Glutamatergic neuron (in vitro differentiated cells): Measurements from ENCODE around the gene LYPD6B. TPM values are rescaled to one million over a fixed set of nuclear protein-coding genes. Genes with fewer than 3 reads are reported as not detected.

Experiments
- DNase-seq: peaks from one replicate; pipeline ENCODE4 v3.0.0; 2022
- H3K27ac Mint-ChIP-seq: one replicate; pipeline ENCODE4 v1.8.0; 2020; ENCODE audit warnings: mild to moderate bottlenecking, mixed read lengths, inconsistent platforms; ENCODE audit not compliant: unreplicated experiment
- H3K27me3 Mint-ChIP-seq: one replicate; pipeline ENCODE4 v1.8.0; 2020; ENCODE audit warnings: mild to moderate bottlenecking, moderate library complexity, mixed read lengths, inconsistent platforms; ENCODE audit not compliant: unreplicated experiment
- H3K36me3 Mint-ChIP-seq: one replicate; pipeline ENCODE4 v1.8.0; 2020; ENCODE audit warnings: mild to moderate bottlenecking, mixed read lengths, inconsistent platforms; ENCODE audit not compliant: unreplicated experiment
- H3K4me1 Mint-ChIP-seq: one replicate; pipeline ENCODE4 v1.8.0; 2020; ENCODE audit warnings: mild to moderate bottlenecking, low read depth, mixed read lengths, inconsistent platforms; ENCODE audit not compliant: unreplicated experiment
- H3K4me3 Mint-ChIP-seq: one replicate; pipeline ENCODE4 v1.8.0; 2020; ENCODE audit warnings: mild to moderate bottlenecking, mixed read lengths, inconsistent platforms; ENCODE audit not compliant: unreplicated experiment
- H3K9me3 Mint-ChIP-seq: one replicate; pipeline ENCODE4 v1.8.0; 2020; ENCODE audit warnings: mild to moderate bottlenecking, moderate library complexity, mixed read lengths, inconsistent platforms; ENCODE audit not compliant: unreplicated experiment
- total RNA-seq: library from RNA; stranded (reverse); fragmentation: NEBNext Ultra II Directional; extraction: Animal tissue kit (Norgen Biotek cat#: 25700); gene quantifications from one replicate; pipeline ENCODE4 v1.2.1, GENCODE V29; 2021; ENCODE audit not compliant: unreplicated experiment
- TF ChIP-seq, protein P1 (sequence below): fragments of 200-600 bp; sonication (generic); IDR thresholded peaks from one replicate; pipeline ENCODE4 v1.5.0; 2021; ENCODE audit not compliant: partially characterized antibody, unreplicated experiment

LYPD6B gene
- total RNA-seq, 1 donor from 2014 or later, result 0.69 TPM

DNA sequence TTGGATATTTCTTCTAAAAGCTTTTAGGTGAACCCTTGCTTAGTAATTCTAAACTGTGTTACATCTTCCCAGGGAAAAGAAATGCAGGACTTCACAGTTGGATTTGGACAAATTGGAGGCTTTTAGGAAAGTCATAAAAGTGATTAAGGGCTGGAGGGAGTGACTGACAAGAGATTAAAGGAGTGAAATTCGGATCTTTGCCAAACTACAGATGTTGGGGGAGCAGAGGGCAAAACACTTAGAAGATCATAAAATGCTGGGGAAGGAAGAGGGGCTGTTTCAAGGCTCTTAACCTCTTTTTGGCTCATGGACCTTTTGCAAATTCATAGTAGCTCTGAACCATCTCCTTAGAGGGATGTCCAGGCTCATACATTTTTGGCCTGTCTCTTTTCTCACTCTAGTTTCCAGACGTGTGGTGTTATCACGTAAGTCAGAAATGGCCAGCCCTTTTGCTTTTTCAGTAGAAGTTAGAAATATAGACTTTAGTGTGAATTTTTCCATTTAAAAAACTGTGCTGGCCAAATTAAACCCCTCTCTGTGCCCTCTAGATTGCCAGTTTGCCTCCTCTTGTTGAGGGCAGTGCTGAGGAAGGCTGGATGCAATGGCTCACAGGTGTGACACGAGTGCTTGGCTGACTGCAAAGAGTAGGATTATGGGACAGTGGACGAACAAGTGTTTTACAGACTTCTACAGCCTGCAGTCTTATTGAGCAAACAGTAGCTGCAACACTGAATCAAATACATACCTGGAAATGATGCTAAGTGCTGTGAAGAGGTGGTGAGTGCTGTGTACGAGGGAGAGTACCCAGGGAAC, 109.9 kb downstream of the LYPD6B start:
- Mint-ChIP-seq H3K27me3 (peaks cover 6% of the 10 kb centered on the region), H3K27ac (no peak overlapping the region), H3K4me3 (no peak overlapping the region), H3K4me1 (no peaks in the 10 kb centered on the region), H3K9me3 (peaks cover 6% of the 10 kb centered on the region), H3K36me3 (no peaks in the 10 kb centered on the region)
- TF ChIP-seq, protein P1, sequence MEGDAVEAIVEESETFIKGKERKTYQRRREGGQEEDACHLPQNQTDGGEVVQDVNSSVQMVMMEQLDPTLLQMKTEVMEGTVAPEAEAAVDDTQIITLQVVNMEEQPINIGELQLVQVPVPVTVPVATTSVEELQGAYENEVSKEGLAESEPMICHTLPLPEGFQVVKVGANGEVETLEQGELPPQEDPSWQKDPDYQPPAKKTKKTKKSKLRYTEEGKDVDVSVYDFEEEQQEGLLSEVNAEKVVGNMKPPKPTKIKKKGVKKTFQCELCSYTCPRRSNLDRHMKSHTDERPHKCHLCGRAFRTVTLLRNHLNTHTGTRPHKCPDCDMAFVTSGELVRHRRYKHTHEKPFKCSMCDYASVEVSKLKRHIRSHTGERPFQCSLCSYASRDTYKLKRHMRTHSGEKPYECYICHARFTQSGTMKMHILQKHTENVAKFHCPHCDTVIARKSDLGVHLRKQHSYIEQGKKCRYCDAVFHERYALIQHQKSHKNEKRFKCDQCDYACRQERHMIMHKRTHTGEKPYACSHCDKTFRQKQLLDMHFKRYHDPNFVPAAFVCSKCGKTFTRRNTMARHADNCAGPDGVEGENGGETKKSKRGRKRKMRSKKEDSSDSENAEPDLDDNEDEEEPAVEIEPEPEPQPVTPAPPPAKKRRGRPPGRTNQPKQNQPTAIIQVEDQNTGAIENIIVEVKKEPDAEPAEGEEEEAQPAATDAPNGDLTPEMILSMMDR, result no peak
- DNase-seq, result no peak

DNA sequence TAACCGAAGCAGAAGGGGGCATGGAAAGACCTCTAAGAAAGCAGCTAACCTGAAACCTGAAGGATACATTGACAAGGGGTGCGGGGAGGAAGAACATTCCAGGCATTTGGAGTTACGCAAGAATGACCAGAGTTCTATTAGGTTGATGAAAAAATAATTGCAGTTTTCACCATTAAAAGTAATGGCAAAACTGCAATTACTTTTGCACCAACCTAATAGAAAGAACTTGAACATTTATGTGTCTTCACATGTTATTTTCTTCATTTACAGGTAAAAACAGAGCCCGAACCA, 110.5 kb downstream of the LYPD6B start:
- no peak overlapping the region for H3K27ac Mint-ChIP-seq
- H3K36me3 Mint-ChIP-seq, result no peaks in the 10 kb centered on the region
- H3K4me1 Mint-ChIP-seq, result no peaks in the 10 kb centered on the region
- no peak for DNase-seq
- H3K27me3 Mint-ChIP-seq, result peaks cover 6% of the 10 kb centered on the region
- TF ChIP-seq, protein P1, result no peak
- H3K9me3 Mint-ChIP-seq, result peaks cover 6% of the 10 kb centered on the region
- no peak overlapping the region for H3K4me3 Mint-ChIP-seq

DNA sequence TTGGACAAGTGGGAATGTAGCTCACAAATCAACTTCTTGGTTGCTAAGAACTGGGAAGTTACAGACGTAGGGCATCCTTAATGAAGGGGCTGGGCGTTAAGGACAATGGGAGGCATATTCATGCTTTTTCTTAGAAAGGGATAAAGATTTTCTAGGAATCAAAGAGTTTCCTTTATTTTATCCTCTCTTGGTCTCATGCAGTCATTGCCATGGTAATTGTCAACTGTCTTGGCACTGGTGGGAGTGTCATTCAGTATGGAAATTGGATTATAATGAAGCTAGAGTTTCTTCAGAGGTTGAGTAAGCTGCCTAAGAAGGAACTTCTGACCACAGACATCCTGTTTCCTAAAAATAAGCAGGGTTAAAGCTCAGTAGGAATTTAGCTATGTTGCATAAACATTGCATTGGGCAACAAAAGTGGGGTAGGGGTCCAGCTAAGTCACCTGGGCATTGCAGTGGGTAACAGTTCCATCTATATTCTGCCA, 114.0 kb downstream of the LYPD6B start:
- Mint-ChIP-seq H3K27me3 (peaks cover 3% of the 10 kb centered on the region), H3K4me1 (peaks cover 9% of the 10 kb centered on the region), H3K36me3 (no peaks in the 10 kb centered on the region), H3K4me3 (no peak overlapping the region), H3K9me3 (peaks cover 3% of the 10 kb centered on the region), H3K27ac (no peak overlapping the region)
- no peak for DNase-seq
- TF ChIP-seq, protein P1, result no peak

DNA sequence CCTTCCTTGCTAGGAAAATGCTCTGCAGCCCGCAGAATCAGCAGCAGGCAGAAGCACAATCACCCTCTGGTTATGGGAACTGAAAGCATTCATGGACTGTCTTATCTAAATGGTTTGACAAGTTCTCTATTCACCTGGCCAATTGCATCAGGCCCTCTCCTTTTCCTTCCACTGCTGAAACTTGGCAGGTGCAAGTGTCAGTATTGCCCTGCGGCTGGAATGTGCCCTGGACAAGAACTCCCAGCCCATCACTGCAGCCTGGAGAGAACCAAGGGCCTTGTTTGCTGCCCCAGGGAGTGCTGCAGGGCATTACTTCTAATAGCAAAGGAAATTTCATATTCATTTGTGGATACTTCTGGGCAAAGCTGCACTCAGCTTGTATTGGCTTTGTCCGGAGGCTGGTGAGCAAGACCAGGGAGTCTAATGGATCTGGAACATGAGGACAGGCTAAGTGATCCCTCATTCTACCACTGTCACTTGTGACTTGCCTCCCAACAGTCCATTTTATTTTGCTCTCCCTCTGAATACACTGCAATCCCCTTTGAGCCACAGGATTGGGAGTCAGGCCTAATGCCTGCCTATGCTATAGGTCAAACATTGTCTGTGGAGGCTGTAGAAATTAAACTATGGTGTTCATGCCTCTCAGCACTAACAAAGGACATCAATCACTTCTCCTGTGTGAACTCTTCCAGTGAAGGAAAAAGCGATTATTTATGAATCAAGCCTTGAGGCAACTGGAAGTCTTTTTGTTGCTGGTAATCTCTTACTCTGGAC, 116.9 kb downstream of the LYPD6B start:
- H3K36me3 Mint-ChIP-seq, result no peaks in the 10 kb centered on the region
- peaks cover 17% of the 10 kb centered on the region for H3K4me1 Mint-ChIP-seq
- TF ChIP-seq, protein P1, result no peak
- no peak overlapping the region for H3K27ac Mint-ChIP-seq
- H3K4me3 Mint-ChIP-seq, result no peak overlapping the region
- peaks cover 5% of the 10 kb centered on the region for H3K9me3 Mint-ChIP-seq
- DNase-seq, result no peak
- peaks cover 6% of the 10 kb centered on the region for H3K27me3 Mint-ChIP-seq

DNA sequence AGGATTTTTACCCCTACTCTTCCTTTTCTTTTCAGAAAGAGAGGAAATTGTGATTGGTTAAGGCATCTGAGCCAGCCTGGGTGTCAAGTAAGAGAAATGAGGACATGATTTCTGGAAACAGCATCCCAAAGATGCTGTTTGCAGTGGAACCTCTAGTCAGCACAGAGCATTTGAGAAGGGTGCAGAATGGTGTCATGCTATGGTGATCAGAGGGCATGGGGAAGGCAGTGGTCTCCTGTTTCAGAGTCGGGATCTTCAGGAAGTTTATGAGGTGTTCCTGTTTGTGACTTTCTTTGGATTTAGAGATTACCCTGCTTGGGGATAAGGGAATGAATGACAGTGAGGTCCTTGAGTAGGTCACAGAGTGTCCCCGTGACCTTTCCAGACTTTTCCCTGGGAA, 117.5 kb downstream of the LYPD6B start:
- Mint-ChIP-seq H3K27ac (no peak overlapping the region), H3K36me3 (no peaks in the 10 kb centered on the region)

More for the DNA sequence above, 117.5 kb downstream of the LYPD6B start:
- no peak for DNase-seq
- TF ChIP-seq, protein P1, result no peak
- peaks cover 19% of the 10 kb centered on the region for H3K4me1 Mint-ChIP-seq
- H3K27me3 Mint-ChIP-seq, result peaks cover 6% of the 10 kb centered on the region
- peaks cover 5% of the 10 kb centered on the region for H3K9me3 Mint-ChIP-seq
- no peak overlapping the region for H3K4me3 Mint-ChIP-seq
